ENCODE results near the gene NARF.

DNA sequence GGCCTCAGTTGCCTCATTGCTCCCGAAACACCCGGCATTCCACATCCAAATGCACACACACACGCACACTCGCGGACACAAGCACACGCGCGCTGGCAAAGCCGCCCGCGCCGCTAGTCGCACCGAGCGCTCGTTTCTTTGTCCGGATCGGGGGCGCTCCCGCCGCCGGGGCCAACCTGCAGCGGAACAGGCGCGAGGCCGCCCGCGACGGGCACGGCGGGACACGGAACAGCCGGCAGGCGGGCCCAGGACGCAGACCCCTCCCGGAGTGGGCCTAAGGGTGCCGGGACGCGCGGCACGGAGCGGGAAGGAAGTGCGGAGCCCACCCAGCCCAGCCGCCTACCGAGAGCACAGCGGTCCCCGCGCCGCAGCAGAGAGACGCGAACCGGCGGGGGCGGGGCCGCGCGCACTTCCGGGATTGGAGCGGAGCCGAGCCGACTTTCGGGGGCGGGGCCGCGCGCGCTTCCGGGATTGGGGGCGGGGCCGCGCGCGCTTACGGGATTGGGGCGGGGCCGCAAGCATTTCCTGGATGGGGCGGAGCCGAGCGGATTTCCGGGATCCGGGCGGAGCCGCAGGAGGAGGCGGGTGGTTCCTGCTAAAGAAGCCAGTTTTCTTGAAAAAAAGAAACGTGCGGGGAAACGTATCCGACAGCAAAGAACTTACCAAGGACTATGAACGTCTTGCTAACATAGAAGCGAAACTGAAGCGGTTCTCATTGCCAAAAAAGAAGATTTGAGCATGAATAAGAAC, 8.0 kb upstream of the NARF start, which contains the start of gene CYBC1:
- TF ChIP-seq, protein P1, sequence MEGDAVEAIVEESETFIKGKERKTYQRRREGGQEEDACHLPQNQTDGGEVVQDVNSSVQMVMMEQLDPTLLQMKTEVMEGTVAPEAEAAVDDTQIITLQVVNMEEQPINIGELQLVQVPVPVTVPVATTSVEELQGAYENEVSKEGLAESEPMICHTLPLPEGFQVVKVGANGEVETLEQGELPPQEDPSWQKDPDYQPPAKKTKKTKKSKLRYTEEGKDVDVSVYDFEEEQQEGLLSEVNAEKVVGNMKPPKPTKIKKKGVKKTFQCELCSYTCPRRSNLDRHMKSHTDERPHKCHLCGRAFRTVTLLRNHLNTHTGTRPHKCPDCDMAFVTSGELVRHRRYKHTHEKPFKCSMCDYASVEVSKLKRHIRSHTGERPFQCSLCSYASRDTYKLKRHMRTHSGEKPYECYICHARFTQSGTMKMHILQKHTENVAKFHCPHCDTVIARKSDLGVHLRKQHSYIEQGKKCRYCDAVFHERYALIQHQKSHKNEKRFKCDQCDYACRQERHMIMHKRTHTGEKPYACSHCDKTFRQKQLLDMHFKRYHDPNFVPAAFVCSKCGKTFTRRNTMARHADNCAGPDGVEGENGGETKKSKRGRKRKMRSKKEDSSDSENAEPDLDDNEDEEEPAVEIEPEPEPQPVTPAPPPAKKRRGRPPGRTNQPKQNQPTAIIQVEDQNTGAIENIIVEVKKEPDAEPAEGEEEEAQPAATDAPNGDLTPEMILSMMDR (IDR thresholded peaks at IDR 0.05; ENCODE audit: control extremely low read depth in 1 of 3, insufficient read depth in 1 of 3, low read depth in 1 of 3, low read length in 3 of 3) = no peak
- no peak for TF ChIP-seq YY1 (IDR thresholded peaks at IDR 0.05; ENCODE audit: low read depth, low read length)
